K562 (cell line): ENCODE measurements around the gene MSL2. TPM values are rescaled to one million over a fixed set of nuclear protein-coding genes. Genes with fewer than 3 reads are reported as not detected.

Experiments
- ATAC-seq: fragments of 200-7000 bp; cut with Tn5 transposase; 3 replicates; pipeline ENCODE4 v1.9.1; 2020; ENCODE audit warnings: moderate library complexity
- BruUV-seq: library from RNA; stranded (reverse); fragments of 400-500 nt; replicated peaks from 2 replicates; lab custom pipeline; 2021; lab: Mats Ljungman, UMichigan
- CTCF ChIA-PET: fragments of 300-600 bp; formaldehyde crosslinking; extraction: SDS; loops from one replicate; lab custom pipeline; 2021; ENCODE audit warnings: low intra/inter-chr PET ratio; lab: Yijun Ruan, JAX
- POLR2A ChIA-PET: fragments of 300-600, 350-650 bp; sonication (Branson Sonifier 250); formaldehyde crosslinking; extraction: SDS; loops from one replicate; lab custom pipeline; 2021; ENCODE audit warnings: antibody characterized with exemption, inconsistent platforms; lab: Yijun Ruan, JAX
- DNase-seq, 4 experiments: peaks; one replicate each; pipeline versions ENCODE4 v3.0.0 to v3.0.0-alpha.2; 2011 to 2018; ENCODE audit warnings: low spot score in 3 of 4, mixed read lengths in 3 of 4; ENCODE audit errors: extremely low read depth in 1 of 4
- FAIRE-seq: peaks from 2 replicates; lab custom pipeline; 2011; peaks lifted over from hg19 to GRCh38; lab: Jason Lieb, UNC
- H2AFZ ChIP-seq: 2 replicates; pipeline ENCODE4 v1.6.0; 2011; ENCODE audit warnings: low read depth, low read length, control low read depth, inconsistent platforms
- H3K27ac ChIP-seq: fragments of 200-600 bp; 3 replicates; pipeline ENCODE4 v1.8.0; 2011; ENCODE audit warnings: low read depth, mild to moderate bottlenecking, control low read depth, inconsistent platforms, low read length, moderate library complexity, mixed read lengths; ENCODE audit errors: extremely low read depth
- H3K27me3 ChIP-seq, 2 experiments: fragments of 300-600 bp in 1 of 2; 2 replicates in 1 of 2; 3 replicates in 1 of 2; pipeline versions ENCODE4 v1.6.0 to v1.8.0; 2011; ENCODE audit warnings: inconsistent platforms in 2 of 2, low read length in 2 of 2, mild to moderate bottlenecking in 1 of 2, mixed read lengths in 1 of 2, moderate library complexity in 1 of 2; ENCODE audit not compliant: control insufficient read depth in 2 of 2, insufficient read depth in 2 of 2
- H3K36me3 ChIP-seq: fragments of 300-600 bp; 3 replicates; pipeline ENCODE4 v1.8.0; 2011; ENCODE audit warnings: mild to moderate bottlenecking, low read length, inconsistent platforms; ENCODE audit not compliant: control insufficient read depth, insufficient read depth
- H3K4me1 ChIP-seq, 2 experiments: fragments of 200-600 bp in 1 of 2; replicated peaks in 1 of 2; 2 replicates in 1 of 2; 3 replicates in 1 of 2; pipeline versions ENCODE4 v1.5.1 to v1.8.0; 2011; ENCODE audit warnings: inconsistent platforms in 2 of 2, low read length in 2 of 2, mild to moderate bottlenecking in 1 of 2, mixed read lengths in 1 of 2, moderate library complexity in 1 of 2; ENCODE audit not compliant: control insufficient read depth in 2 of 2, insufficient read depth in 2 of 2
- H3K4me2 ChIP-seq: 2 replicates; pipeline ENCODE4 v1.6.1; 2011; ENCODE audit warnings: low read length, control low read depth, inconsistent platforms, mixed read lengths; ENCODE audit not compliant: insufficient read depth
- H3K4me3 ChIP-seq: fragments of 200-600 bp; sonication (generic), shearing (Covaris generic); 2 replicates; pipeline ENCODE4 v1.5.1; 2016; ENCODE audit warnings: control low read depth, inconsistent platforms
- H3K79me2 ChIP-seq: fragments of 200-600 bp; 3 replicates; pipeline ENCODE4 v1.8.0; 2011; ENCODE audit warnings: low read length, inconsistent platforms; ENCODE audit not compliant: control insufficient read depth, insufficient read depth
- H3K9ac ChIP-seq, 2 experiments: 2 replicates each; pipeline versions ENCODE4 v1.6.0 to v1.6.1; 2011; ENCODE audit warnings: low read depth in 2 of 2, low read length in 2 of 2, control low read depth in 1 of 2, inconsistent platforms in 1 of 2, mild to moderate bottlenecking in 1 of 2, mixed read lengths in 1 of 2; ENCODE audit not compliant: insufficient read depth in 1 of 2
- H3K9me1 ChIP-seq: one replicate; pipeline ENCODE4 v1.6.0; 2011; ENCODE audit warnings: inconsistent platforms, mild to moderate bottlenecking, low read length, moderate library complexity; ENCODE audit not compliant: control insufficient read depth, insufficient read depth
- H3K9me3 ChIP-seq: replicated peaks from 2 replicates; pipeline ENCODE4 v1.5.1; 2011; ENCODE audit warnings: low read depth, low read length, inconsistent platforms; ENCODE audit not compliant: control insufficient read depth, insufficient read depth
- H4K20me1 ChIP-seq: replicated peaks from 2 replicates; pipeline ENCODE4 v1.6.1; 2011; ENCODE audit warnings: low read length, inconsistent platforms, mixed read lengths; ENCODE audit not compliant: control insufficient read depth, insufficient read depth
- CBFB ChIP-seq: sonication (generic); formaldehyde crosslinking; IDR thresholded peaks from 2 replicates; pipeline ENCODE4 v1.4.0; 2020; ENCODE audit warnings: mild to moderate bottlenecking, missing genetic modification reagents
- FOXK1 ChIP-seq: sonication (generic); formaldehyde crosslinking; IDR thresholded peaks from 2 replicates; pipeline ENCODE4 v1.8.0; 2022; ENCODE audit warnings: missing genetic modification reagents, mild to moderate bottlenecking, borderline replicate concordance
- HMG20B ChIP-seq: fragments of 250-450 bp; sonication (Bioruptor Pico); IDR thresholded peaks from 2 replicates; pipeline ENCODE4 v1.5.0; 2021; ENCODE audit warnings: mild to moderate bottlenecking
- HOXB6 ChIP-seq: fragments of 250-450 bp; sonication (Bioruptor Pico); IDR thresholded peaks from 2 replicates; pipeline ENCODE4 v1.5.1; 2022; ENCODE audit warnings: mild to moderate bottlenecking, borderline replicate concordance
- KDM2B ChIP-seq: fragments of 250-450 bp; sonication (Bioruptor Pico); IDR thresholded peaks from 2 replicates; pipeline ENCODE4 v1.8.0; 2021; ENCODE audit warnings: mild to moderate bottlenecking, moderate library complexity
- MAFG ChIP-seq: fragments of 450-650 bp; conservative IDR thresholded peaks from 2 replicates; pipeline ENCODE4 v1.6.1; 2016; ENCODE audit warnings: missing genetic modification characterization, missing compliant biosample characterization
- MNT ChIP-seq, 2 experiments: fragments of 450-650 bp; conservative IDR thresholded peaks; 2 replicates each; pipeline ENCODE4 v1.6.1; 2017; ENCODE audit warnings: mild to moderate bottlenecking in 2 of 2, moderate library complexity in 2 of 2
- SFPQ ChIP-seq: fragments of 200-400 bp; formaldehyde crosslinking; IDR thresholded peaks from 2 replicates; pipeline ENCODE4 v1.6.1; 2017; ENCODE audit warnings: mild to moderate bottlenecking, low read depth, low read length, moderate library complexity
- SMARCC2 ChIP-seq: fragments of 450-650 bp; IDR thresholded peaks from 2 replicates; pipeline ENCODE4 v1.6.1; 2017; ENCODE audit warnings: antibody characterized with exemption, moderate library complexity, mild to moderate bottlenecking, low read depth
- TRIM25 ChIP-seq: fragments of 450-650 bp; IDR thresholded peaks from 2 replicates; pipeline ENCODE4 v1.7.0; 2016; ENCODE audit warnings: borderline replicate concordance
- UBTF ChIP-seq, 2 experiments: IDR thresholded peaks; 2 replicates each; pipeline ENCODE4 v1.6.1; 2012; ENCODE audit warnings: improper control_type of control experiment in 2 of 2, low read depth in 2 of 2, low read length in 2 of 2, borderline replicate concordance in 1 of 2
- ZNF134 ChIP-seq: fragments of 250-450 bp; sonication (Bioruptor Pico); conservative IDR thresholded peaks from 2 replicates; pipeline ENCODE4 v1.4.0; 2020
- ZNF263 ChIP-seq: sonication (generic); formaldehyde crosslinking; IDR thresholded peaks from 2 replicates; pipeline ENCODE4 v1.8.0; 2022; ENCODE audit warnings: mild to moderate bottlenecking, missing genetic modification reagents, borderline replicate concordance
- WGBS: fragments of 100-300 bp; shearing (Covaris generic); methylation state at CpG from one replicate; pipeline ENCODE4 v1.1.6; 2016; ENCODE audit warnings: low coverage, mixed read lengths; ENCODE audit not compliant: insufficient coverage; ENCODE audit errors: missing lambda C conversion rate; 5-methylcytosine and 5-hydroxymethylcytosine counted together
- in situ Hi-C: fragments of 300-500 bp; cut with MboI; formaldehyde crosslinking; loops from 4 replicates; pipeline ENCODE4 v1.15.0; 2018; ENCODE audit warnings: inconsistent platforms, mixed read lengths
- intact Hi-C: fragments of 100-400 bp; cut with micrococcal nuclease; formaldehyde crosslinking; loops from 2 replicates; pipeline ENCODE4 v1.14.2; 2022
- polyA plus RNA-seq, 8 experiments: library from polyadenylated mRNA; depleted of rRNA in 4 of 8; stranded (reverse) in 5 of 8; unstranded in 3 of 8; fragments of >200 nt; fragmentation: Nextera tagmentation in 2 of 8; fragmentation: Illumina TruSeq in 1 of 8; extraction: Ambion mirVana in 2 of 8; extraction: Trizol in 1 of 8; gene quantifications; 2 replicates each; pipeline versions ENCODE4 v1.2.1 to v1.2.3, GENCODE V29; 2011 to 2014; ENCODE audit warnings: inconsistent platforms in 1 of 8, missing spikeins in 1 of 8
- total RNA-seq, 7 experiments: library from RNA; depleted of rRNA in 6 of 7; stranded (reverse); fragments of >200 nt in 6 of 7; fragmentation: Illumina TruSeq in 2 of 7; extraction: Trizol in 2 of 7; gene quantifications; 2 replicates each; pipeline versions ENCODE4 v1.2.1 to v1.2.3, GENCODE V29; 2011 to 2021; ENCODE audit warnings: low replicate concordance in 1 of 7

MSL2 gene
- total and polyA plus RNA-seq, 9 of the 15 experiments (the other 6 are each of a cell fraction or from before 2014, with no cell fraction given), result 1.9 to 19.9 (median 9.1) TPM

- no peak overlapping the region; a peak in 1 of 4 replicates for H3K9ac ChIP-seq
- DNase-seq (no peak), FAIRE-seq (no peak), ATAC-seq (no peak)
- H4K20me1 ChIP-seq, result peaks cover 40% of the 10 kb centered on the region
- no peak overlapping the region for H3K4me2 ChIP-seq
- H3K27me3 ChIP-seq, result no peaks in the 10 kb centered on the region
- no TSS peak for BruUV-seq
- H3K4me3 ChIP-seq, result no peak overlapping the region
- intact Hi-C loops, result no loop called here
- peaks cover 11 to 18% of the 10 kb centered on the region in 2 experiments; a peak in 3 of 5 replicates for H3K4me1 ChIP-seq
- peaks cover 6% of the 10 kb centered on the region; the same call in 1 of the 3 replicates for H3K36me3 ChIP-seq
- no peaks in the 10 kb centered on the region for H3K9me3 ChIP-seq
- no peak overlapping the region for H3K27ac ChIP-seq
- peaks cover 100% of the 10 kb centered on the region for H3K79me2 ChIP-seq
- CTCF ChIA-PET, result no interaction called here
- H3K9me1 ChIP-seq, result peaks cover 3% of the 10 kb centered on the region
- POLR2A ChIA-PET, result interaction anchor here (0.8 to 1.3 kb wide), 4 partner anchors 8 to 16 kb away, joined by 3 to 6 read pairs (median 6); partner anchors contain the start of gene MSL2
- 42% methylated on average over 4 of the region's 4 CpGs for whole genome bisulfite sequencing
- H2AFZ ChIP-seq, result no peak overlapping the region
- in situ Hi-C loops, result no loop called here
- TF ChIP-seq KDM2B (CRISPR knock-in tag) (no peak), MNT (conservative IDR thresholded peaks at IDR 0.05) (no peak), ZNF263 (no peak), FOXK1 (CRISPR knock-in tag) (no peak), ZNF134 (CRISPR knock-in tag) (no peak), UBTF (IDR thresholded peaks at IDR 0.05; ENCODE audit: borderline replicate concordance in 1 of 2, low read depth in 2 of 2, low read length in 2 of 2) (no peak), CBFB (CRISPR knock-in tag) (no peak), HMG20B (no peak), SFPQ (no peak), SMARCC2 (no peak), TRIM25 (no peak), HOXB6 (no peak), MAFG (no peak)
Measured at GRCh38 chr3:136186846-136187245, 9.3 kb downstream of the MSL2 start.
